Camera-type eye (tissue), 1 donor: ENCODE data around the gene SIRPD. TPM values are rescaled to one million over a fixed set of nuclear protein-coding genes. Genes with fewer than 3 reads are reported as not detected.

Experiments used
- total RNA-seq: library from RNA; depleted of rRNA; stranded (reverse); fragments of >200 nt; gene quantifications from one replicate; pipeline ENCODE4 v1.2.3, GENCODE V29; 2014

The SIRPD gene
- total RNA-seq: not detected

GRCh38 chr20:1557605-1558004 is at the start of gene SIRPD:
TSS of gene SIRPD (minus strand) at chr20:1557705. CDS start at chr20:1557653, 52 bp downstream.

GRCh38 chr20:1491281-1491840 is 66.1 kb downstream of the SIRPD start, which contains the start of gene SIRPB2:
TSS of gene SIRPB2 (minus strand) at chr20:1491420. CDS start at chr20:1491359, 61 bp downstream.

Other genes starting within 250 kb of the SIRPD start
- 2.7 TPM for gene SDCBP2, start 228.6 kb downstream of the SIRPD start, total RNA-seq
- gene FKBP1A, start 164.7 kb downstream of the SIRPD start, total RNA-seq: 73.3 TPM
- gene NSFL1C, start 90.9 kb downstream of the SIRPD start, total RNA-seq: 48.7 TPM
- gene SIRPB2, start 66.3 kb downstream of the SIRPD start, total RNA-seq: 1.2 TPM
- gene SIRPB1, start 62.3 kb upstream of the SIRPD start, total RNA-seq: not detected
- not detected for gene SIRPG, start 100.1 kb upstream of the SIRPD start, total RNA-seq